ENCODE measurements around the gene SCN10A. TPM values are rescaled to one million over a fixed set of nuclear protein-coding genes. Genes with fewer than 3 reads are reported as not detected.

Gene SCN10A
- polyA plus RNA-seq, 1 donor from 2014 or later = not detected

Other genes with a start within 250 kb of the SCN10A start
- gene SCN5A, start 166.5 kb downstream of the SCN10A start, polyA plus RNA-seq = not detected
- gene SCN11A, start 235.7 kb upstream of the SCN10A start, polyA plus RNA-seq = not detected
- gene WDR48, start 235.8 kb upstream of the SCN10A start, polyA plus RNA-seq = 40.5 TPM